Measurements from ENCODE around the gene TYW5.
A peak's percentile ranks its signal among the peaks of the same experiment; 100 is the strongest.

- TF ChIP-seq EP300 (IDR thresholded peaks at IDR 0.05) (no peak), POLR2A (IDR thresholded peaks at IDR 0.05) (no peak), CTCF (IDR thresholded peaks at IDR 0.05) (peak in 3 of 4 experiments; percentile 38 to 44 (median 43)), POLR2AphosphoS5 (IDR thresholded peaks at IDR 0.05) (no peak)
These were observed 18.4 kb upstream of the TYW5 start for GRCh38 chr2:199973703-199974102.
